AG04450 (cell line): ENCODE measurements around the gene CACNB4. TPM values are rescaled to one million over a fixed set of nuclear protein-coding genes. Genes with fewer than 3 reads are reported as not detected.
A peak's percentile ranks its signal among the peaks of the same experiment; 100 is the strongest.

Experiments used
- CTCF ChIA-PET: fragments of 300-600, 350-600 bp; formaldehyde crosslinking; extraction: SDS; loops from one replicate; lab custom pipeline; 2022; ENCODE audit warnings: antibody characterized with exemption, inconsistent platforms; lab: Charles Lee
- POLR2A ChIA-PET: fragments of 350-600 bp; formaldehyde crosslinking; extraction: SDS; loops from one replicate; lab custom pipeline; 2021; ENCODE audit warnings: antibody characterized with exemption, inconsistent platforms; lab: Yijun Ruan, JAX
- DNase-seq: peaks from one replicate; pipeline ENCODE4 v3.0.0-alpha.2; 2011; ENCODE audit warnings: low read depth, low spot score
- H3K27ac ChIP-seq: one replicate; pipeline ENCODE4 v1.5.1; 2012; ENCODE audit warnings: low read depth, low read length, control low read depth
- H3K27me3 ChIP-seq: one replicate; pipeline ENCODE4 v1.6.0; 2012; ENCODE audit warnings: low read length; ENCODE audit not compliant: control insufficient read depth, insufficient read depth
- H3K4me3 ChIP-seq: 2 replicates; pipeline ENCODE4 v1.5.1; 2011; ENCODE audit warnings: mild to moderate bottlenecking, low read depth, low read length, control low read depth
- H3K9me3 ChIP-seq: 2 replicates; pipeline ENCODE4 v1.5.1; 2012; ENCODE audit warnings: low read length; ENCODE audit not compliant: control insufficient read depth, insufficient read depth
- polyA plus RNA-seq: library from polyadenylated mRNA; depleted of rRNA; stranded (reverse); fragments of >200 nt; gene quantifications from 2 replicates; pipeline ENCODE4 v1.2.3, GENCODE V29; 2011
- TF ChIP-seq, protein P1 (sequence below): IDR thresholded peaks from 2 replicates; pipeline ENCODE4 v1.5.1; 2011; ENCODE audit warnings: low read depth, low read length, control low read depth, inconsistent platforms

CACNB4 gene
- polyA plus RNA-seq, 1 experiment, result 0.22 TPM

DNA sequence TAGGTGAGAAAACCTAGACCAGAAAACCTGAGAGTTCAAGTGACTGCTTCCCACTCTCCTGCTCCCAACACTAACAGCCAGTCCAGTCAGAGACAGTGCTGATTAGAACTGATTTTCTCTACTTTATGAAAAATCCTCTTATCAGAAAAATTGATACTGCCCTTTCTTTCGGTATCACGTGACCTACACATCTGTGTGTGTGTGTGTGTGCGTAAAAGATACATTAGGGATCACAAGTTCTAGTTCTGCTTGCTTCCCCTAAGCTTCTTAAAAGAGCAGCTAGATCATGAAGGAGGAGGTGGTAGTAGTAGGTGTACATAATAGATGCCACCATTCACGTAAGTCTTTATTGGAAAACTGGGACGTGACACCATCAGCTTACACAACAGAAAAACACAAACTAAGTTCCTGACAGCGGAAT lies 272.1 kb downstream of the CACNB4 start:
- Histone ChIP-seq H3K27ac (no peak overlapping the region), H3K4me3 (peak overlapping the region; percentile 96), H3K27me3 (no peaks in the 10 kb centered on the region), H3K9me3 (no peaks in the 10 kb centered on the region)
- no peak for DNase-seq
- TF ChIP-seq, protein P1, sequence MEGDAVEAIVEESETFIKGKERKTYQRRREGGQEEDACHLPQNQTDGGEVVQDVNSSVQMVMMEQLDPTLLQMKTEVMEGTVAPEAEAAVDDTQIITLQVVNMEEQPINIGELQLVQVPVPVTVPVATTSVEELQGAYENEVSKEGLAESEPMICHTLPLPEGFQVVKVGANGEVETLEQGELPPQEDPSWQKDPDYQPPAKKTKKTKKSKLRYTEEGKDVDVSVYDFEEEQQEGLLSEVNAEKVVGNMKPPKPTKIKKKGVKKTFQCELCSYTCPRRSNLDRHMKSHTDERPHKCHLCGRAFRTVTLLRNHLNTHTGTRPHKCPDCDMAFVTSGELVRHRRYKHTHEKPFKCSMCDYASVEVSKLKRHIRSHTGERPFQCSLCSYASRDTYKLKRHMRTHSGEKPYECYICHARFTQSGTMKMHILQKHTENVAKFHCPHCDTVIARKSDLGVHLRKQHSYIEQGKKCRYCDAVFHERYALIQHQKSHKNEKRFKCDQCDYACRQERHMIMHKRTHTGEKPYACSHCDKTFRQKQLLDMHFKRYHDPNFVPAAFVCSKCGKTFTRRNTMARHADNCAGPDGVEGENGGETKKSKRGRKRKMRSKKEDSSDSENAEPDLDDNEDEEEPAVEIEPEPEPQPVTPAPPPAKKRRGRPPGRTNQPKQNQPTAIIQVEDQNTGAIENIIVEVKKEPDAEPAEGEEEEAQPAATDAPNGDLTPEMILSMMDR, result no peak
- ChIA-PET CTCF (interaction anchor here (1.1 kb wide), 1 partner anchor 200 kb away, joined by 3 read pairs; no protein-coding TSS in a partner anchor), POLR2A (no interaction called here)

DNA sequence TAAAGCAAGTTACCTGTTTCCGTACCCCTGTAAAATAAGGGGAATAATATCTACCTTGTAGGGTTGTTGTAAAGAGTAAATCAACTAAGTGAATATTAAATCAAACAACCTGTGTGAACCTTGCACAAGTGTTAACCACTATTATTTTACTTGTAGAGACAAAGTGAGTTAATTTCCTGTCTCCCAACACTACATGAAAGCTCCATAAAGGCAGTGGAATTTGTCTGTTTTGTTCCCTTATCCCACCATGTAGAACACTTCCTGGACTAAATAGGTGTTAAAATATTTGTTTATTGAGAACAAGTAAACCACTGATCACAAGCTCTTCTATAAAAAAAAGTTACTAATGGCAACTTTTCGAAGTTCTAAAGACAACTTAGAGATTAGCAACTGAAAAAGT lies 274.0 kb downstream of the CACNB4 start:
- H3K27ac ChIP-seq, result no peak overlapping the region
- no peak overlapping the region for H3K4me3 ChIP-seq
- ChIA-PET CTCF (interaction anchor here (0.6 to 0.8 kb wide), 2 partner anchors 157 to 388 kb away, joined by 3 read pairs; no protein-coding TSS in a partner anchor), POLR2A (no interaction called here)
- no peaks in the 10 kb centered on the region for H3K27me3 ChIP-seq
- TF ChIP-seq, protein P1, result no peak
- no peaks in the 10 kb centered on the region for H3K9me3 ChIP-seq
- no peak for DNase-seq

DNA sequence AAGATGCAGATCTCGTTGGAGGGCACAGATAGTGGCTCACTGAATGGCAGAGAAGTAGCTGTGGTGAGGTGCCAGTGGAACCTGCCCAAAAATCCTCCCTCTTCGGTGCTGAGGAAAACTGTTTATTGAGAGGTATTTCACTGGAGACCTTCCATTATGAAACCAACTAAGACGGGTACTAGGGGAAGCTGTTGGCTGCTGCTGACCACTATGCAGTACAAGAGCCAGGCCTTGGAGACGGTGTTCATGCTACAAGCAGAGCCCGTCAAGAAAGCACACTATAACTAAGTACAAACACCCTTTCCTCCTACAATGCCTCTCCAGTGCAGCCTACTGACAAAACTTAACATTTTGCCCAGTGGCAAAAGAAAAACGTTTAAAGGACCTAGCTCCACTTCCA lies 275.2 kb downstream of the CACNB4 start:
- Histone ChIP-seq H3K4me3 (no peak overlapping the region), H3K27ac (no peak overlapping the region), H3K27me3 (no peaks in the 10 kb centered on the region), H3K9me3 (no peaks in the 10 kb centered on the region)
- CTCF ChIA-PET, result interaction anchor here (1.2 to 1.4 kb wide), 3 partner anchors 11 to 202 kb away, joined by 3 to 4 read pairs (median 3); no protein-coding TSS in a partner anchor
- POLR2A ChIA-PET, result no interaction called here
- DNase-seq, result no peak
- TF ChIP-seq, protein P1, result no peak

DNA sequence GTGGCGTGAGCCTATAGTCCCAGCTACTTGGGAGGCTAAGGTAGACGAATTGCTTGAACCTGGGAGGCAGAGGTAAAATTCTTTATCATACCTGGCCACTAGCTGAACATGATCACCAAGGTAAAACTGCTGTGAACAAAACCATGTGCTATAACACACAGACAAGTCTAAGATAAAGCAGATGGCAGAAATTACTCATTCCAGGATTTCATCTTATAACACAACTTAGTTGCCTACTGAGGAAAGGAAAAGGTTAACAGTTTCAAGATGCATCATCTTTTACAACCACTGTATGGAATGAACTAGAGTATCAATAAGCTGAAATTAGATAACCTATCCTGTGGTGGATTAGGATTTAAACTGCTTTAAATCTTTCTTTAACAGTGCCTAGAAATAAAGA lies 278.9 kb downstream of the CACNB4 start:
- no peak for DNase-seq
- ChIA-PET POLR2A (no interaction called here), CTCF (interaction anchor here (0.6 to 1.7 kb wide), 2 partner anchors 12 to 87 kb away, joined by 3 to 5 read pairs; no protein-coding TSS in a partner anchor)
- TF ChIP-seq, protein P1, result no peak
- Histone ChIP-seq H3K4me3 (no peak overlapping the region), H3K27me3 (no peaks in the 10 kb centered on the region), H3K27ac (no peak overlapping the region), H3K9me3 (no peaks in the 10 kb centered on the region)

DNA sequence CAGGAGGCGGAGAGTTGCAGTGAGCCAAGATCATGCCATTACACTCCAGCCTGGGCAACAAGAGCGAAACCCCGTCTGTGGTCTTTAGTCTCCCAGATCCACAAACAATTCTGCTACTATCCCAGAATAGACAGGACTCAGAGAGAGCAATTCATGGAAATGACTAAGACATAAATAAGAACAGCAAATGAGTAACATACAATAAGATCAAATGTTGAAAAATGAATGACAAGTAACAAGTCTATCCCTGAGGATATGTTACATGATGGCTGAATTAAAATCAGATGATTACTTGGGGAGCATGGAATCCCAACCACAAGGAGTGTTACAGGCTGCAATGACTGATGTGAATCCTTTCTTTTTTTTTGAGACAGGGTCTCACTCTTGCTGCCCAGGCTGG lies 280.9 kb downstream of the CACNB4 start:
- no peak overlapping the region for H3K27ac ChIP-seq
- DNase-seq, result no peak
- H3K4me3 ChIP-seq, result no peak overlapping the region
- TF ChIP-seq, protein P1, result no peak
- H3K27me3 ChIP-seq, result no peaks in the 10 kb centered on the region
- ChIA-PET CTCF (interaction anchor here (1.5 to 2.2 kb wide), 2 partner anchors 11 to 166 kb away, joined by 3 to 11 read pairs; no protein-coding TSS in a partner anchor), POLR2A (no interaction called here)
- H3K9me3 ChIP-seq, result no peaks in the 10 kb centered on the region
